Vagina (tissue), 2 donors: Measurements from ENCODE around the gene ISX. TPM values are rescaled to one million over a fixed set of nuclear protein-coding genes. Genes with fewer than 3 reads are reported as not detected.

ENCODE experiments used
- DNase-seq, 2 donors: peaks; one replicate each; pipeline ENCODE4 v3.0.0-alpha.2; 2017; ENCODE audit errors: extremely low spot score in 2 of 2
- H3K27ac ChIP-seq: fragments of 200-600 bp; sonication (generic); one replicate; pipeline ENCODE4 v1.5.1; 2019
- H3K27me3 ChIP-seq: fragments of 200-600 bp; sonication (generic); one replicate; pipeline ENCODE4 v1.5.1; 2019
- H3K36me3 ChIP-seq, 2 donors: fragments of 200-600 bp; sonication (generic); one replicate each; pipeline ENCODE4 v1.5.1; 2017 to 2019
- H3K4me1 ChIP-seq: fragments of 200-600 bp; sonication (generic); one replicate; pipeline ENCODE4 v1.5.1; 2019
- H3K4me3 ChIP-seq, 2 donors: fragments of 200-600 bp; sonication (generic); 1 replicate in 1 of 2; 2 replicates in 1 of 2; pipeline ENCODE4 v1.5.1; 2016 to 2019
- H3K9me3 ChIP-seq: fragments of 200-600 bp; sonication (generic); one replicate; pipeline ENCODE4 v1.5.1; 2019
- CTCF ChIP-seq, 3 experiments: fragments of 450-650 bp in 2 of 3; fragments of 200-600 bp in 1 of 3; sonication (generic) in 1 of 3; IDR thresholded peaks; one replicate each; pipeline ENCODE4 v1.5.1; 2017 to 2019; ENCODE audit warnings: antibody characterized with exemption in 3 of 3, mild to moderate bottlenecking in 2 of 3, moderate library complexity in 2 of 3
- POLR2A ChIP-seq, 2 donors: fragments of 450-650 bp; IDR thresholded peaks; one replicate each; pipeline ENCODE4 v1.6.1; 2017; ENCODE audit warnings: antibody characterized with exemption in 2 of 2, mild to moderate bottlenecking in 2 of 2, moderate library complexity in 2 of 2
- POLR2AphosphoS5 ChIP-seq, 2 donors: sonication (generic); formaldehyde crosslinking; IDR thresholded peaks; one replicate each; pipeline ENCODE4 v1.9.0; 2017; ENCODE audit warnings: antibody characterized with exemption in 2 of 2, mild to moderate bottlenecking in 2 of 2, low read depth in 1 of 2; ENCODE audit not compliant: insufficient read depth in 1 of 2
- intact Hi-C: fragments of 100-400 bp; cut with DNase I; formaldehyde crosslinking; loops from one replicate; pipeline ENCODE4 v1.15.1; 2023
- total RNA-seq: library from RNA; depleted of rRNA; stranded (reverse); fragments of >200 nt; gene quantifications from one replicate; pipeline ENCODE4 v1.2.3, GENCODE V29; 2016

ISX gene
- total RNA-seq, 1 donor from 2014 or later: not detected

- TF ChIP-seq CTCF (IDR thresholded peaks at IDR 0.05) (no peak), POLR2AphosphoS5 (IDR thresholded peaks at IDR 0.05; ENCODE audit: insufficient read depth in 1 of 2, low read depth in 1 of 2) (no peak)
- Histone ChIP-seq H3K27ac (no peak overlapping the region), H3K9me3 (no peaks in the 10 kb centered on the region)
Measured at GRCh38 chr22:35070451-35071093, 4.6 kb downstream of the ISX start.

GRCh38 chr22:35071784-35072183 lies 5.8 kb downstream of the ISX start:
- TF ChIP-seq POLR2AphosphoS5 (IDR thresholded peaks at IDR 0.05; ENCODE audit: insufficient read depth in 1 of 2, low read depth in 1 of 2) (no peak), POLR2A (IDR thresholded peaks at IDR 0.05) (no peak), CTCF (IDR thresholded peaks at IDR 0.05) (no peak)
- DNase-seq: no peak
- H3K27ac ChIP-seq: no peak overlapping the region

More at GRCh38 chr22:35070451-35071093, 4.6 kb downstream of the ISX start:
- Histone ChIP-seq H3K27me3 (no peaks in the 10 kb centered on the region), H3K4me3 (no peak overlapping the region), H3K36me3 (no peaks in the 10 kb centered on the region), H3K4me1 (no peaks in the 10 kb centered on the region)
- no peak for DNase-seq
- intact Hi-C loops: no loop called here

GRCh38 chr22:35072925-35073324 lies 7.0 kb downstream of the ISX start:
- no peaks in the 10 kb centered on the region for H3K4me1 ChIP-seq
- intact Hi-C loops: no loop called here
- no peaks in the 10 kb centered on the region for H3K9me3 ChIP-seq
- no peaks in the 10 kb centered on the region for H3K27me3 ChIP-seq
- no peaks in the 10 kb centered on the region for H3K36me3 ChIP-seq
- H3K27ac ChIP-seq: no peak overlapping the region
- no peak overlapping the region for H3K4me3 ChIP-seq
- TF ChIP-seq POLR2AphosphoS5 (IDR thresholded peaks at IDR 0.05; ENCODE audit: insufficient read depth in 1 of 2, low read depth in 1 of 2): no peak
- no peak for DNase-seq

More at GRCh38 chr22:35071784-35072183, 5.8 kb downstream of the ISX start:
- Histone ChIP-seq H3K27me3 (no peaks in the 10 kb centered on the region), H3K9me3 (no peaks in the 10 kb centered on the region), H3K36me3 (no peaks in the 10 kb centered on the region), H3K4me3 (no peak overlapping the region), H3K4me1 (no peaks in the 10 kb centered on the region)
- intact Hi-C loops: no loop called here

GRCh38 chr22:35074583-35074982 lies 8.6 kb downstream of the ISX start:
- H3K9me3 ChIP-seq: no peaks in the 10 kb centered on the region

GRCh38 chr22:35076630-35077029 lies 10.7 kb downstream of the ISX start:
- intact Hi-C loops: no loop called here
- Histone ChIP-seq H3K9me3 (no peaks in the 10 kb centered on the region), H3K36me3 (no peaks in the 10 kb centered on the region), H3K4me3 (no peak overlapping the region), H3K27ac (no peak overlapping the region), H3K27me3 (no peaks in the 10 kb centered on the region), H3K4me1 (no peaks in the 10 kb centered on the region)
- TF ChIP-seq POLR2AphosphoS5 (IDR thresholded peaks at IDR 0.05; ENCODE audit: insufficient read depth in 1 of 2, low read depth in 1 of 2) (no peak), POLR2A (IDR thresholded peaks at IDR 0.05) (no peak), CTCF (IDR thresholded peaks at IDR 0.05) (no peak)
- DNase-seq: no peak

More at GRCh38 chr22:35074583-35074982, 8.6 kb downstream of the ISX start:
- Histone ChIP-seq H3K4me3 (no peak overlapping the region), H3K27ac (no peak overlapping the region), H3K4me1 (no peaks in the 10 kb centered on the region), H3K27me3 (no peaks in the 10 kb centered on the region), H3K36me3 (no peaks in the 10 kb centered on the region)
- no peak for DNase-seq
- intact Hi-C loops: no loop called here
- no peak for TF ChIP-seq CTCF (IDR thresholded peaks at IDR 0.05)
- no peak for TF ChIP-seq POLR2A (IDR thresholded peaks at IDR 0.05)
- no peak for TF ChIP-seq POLR2AphosphoS5 (IDR thresholded peaks at IDR 0.05; ENCODE audit: insufficient read depth in 1 of 2, low read depth in 1 of 2)
